Measurements from ENCODE around the gene UBE2I.

DNA sequence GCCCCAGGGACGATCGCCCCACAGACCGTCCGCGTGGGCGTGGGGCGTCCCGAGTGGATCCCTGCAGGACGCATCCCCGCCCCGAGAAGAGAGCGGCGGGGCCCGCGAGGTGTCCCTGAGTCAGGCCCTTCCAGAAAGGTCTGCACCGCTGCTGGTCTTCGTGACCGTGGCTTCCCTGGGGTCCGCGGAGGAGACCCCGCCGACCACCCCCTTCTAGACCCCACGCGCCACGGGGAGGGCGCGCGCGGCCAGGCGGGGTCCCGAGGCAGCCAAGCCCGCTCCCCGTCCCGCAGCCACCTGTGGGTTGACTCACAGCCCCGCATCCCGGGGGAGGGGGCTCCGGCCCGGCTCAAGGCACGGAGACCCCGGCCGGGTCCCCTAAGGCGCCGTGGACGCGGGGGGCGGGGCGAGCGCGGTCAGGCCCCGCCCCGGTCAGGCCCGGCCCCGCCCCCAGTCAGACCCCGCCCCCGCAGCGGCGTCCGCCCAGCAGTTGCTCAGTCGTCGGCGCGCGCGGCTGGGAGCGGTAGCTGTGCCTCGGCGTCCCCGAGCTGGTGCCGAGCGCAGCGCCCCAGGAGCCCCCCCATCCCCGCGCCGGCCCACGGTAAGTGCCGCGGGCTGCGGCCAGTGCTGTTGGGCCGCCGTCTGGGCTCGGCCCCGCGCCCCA is 23.8 kb downstream of the UBE2I start, which contains the start of gene BAIAP3:
- TF ChIP-seq, protein P1, sequence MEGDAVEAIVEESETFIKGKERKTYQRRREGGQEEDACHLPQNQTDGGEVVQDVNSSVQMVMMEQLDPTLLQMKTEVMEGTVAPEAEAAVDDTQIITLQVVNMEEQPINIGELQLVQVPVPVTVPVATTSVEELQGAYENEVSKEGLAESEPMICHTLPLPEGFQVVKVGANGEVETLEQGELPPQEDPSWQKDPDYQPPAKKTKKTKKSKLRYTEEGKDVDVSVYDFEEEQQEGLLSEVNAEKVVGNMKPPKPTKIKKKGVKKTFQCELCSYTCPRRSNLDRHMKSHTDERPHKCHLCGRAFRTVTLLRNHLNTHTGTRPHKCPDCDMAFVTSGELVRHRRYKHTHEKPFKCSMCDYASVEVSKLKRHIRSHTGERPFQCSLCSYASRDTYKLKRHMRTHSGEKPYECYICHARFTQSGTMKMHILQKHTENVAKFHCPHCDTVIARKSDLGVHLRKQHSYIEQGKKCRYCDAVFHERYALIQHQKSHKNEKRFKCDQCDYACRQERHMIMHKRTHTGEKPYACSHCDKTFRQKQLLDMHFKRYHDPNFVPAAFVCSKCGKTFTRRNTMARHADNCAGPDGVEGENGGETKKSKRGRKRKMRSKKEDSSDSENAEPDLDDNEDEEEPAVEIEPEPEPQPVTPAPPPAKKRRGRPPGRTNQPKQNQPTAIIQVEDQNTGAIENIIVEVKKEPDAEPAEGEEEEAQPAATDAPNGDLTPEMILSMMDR (conservative IDR thresholded peaks at IDR 0.05; ENCODE audit: low read depth, low read length) = no peak
- TF ChIP-seq RCOR1 (IDR thresholded peaks at IDR 0.05; ENCODE audit: insufficient replicate concordance, low read length) = no peak
